Bladder microvascular endothelial cell (primary cell): Measurements from ENCODE around the gene PTGER4. TPM values are rescaled to one million over a fixed set of nuclear protein-coding genes. Genes with fewer than 3 reads are reported as not detected.

Experiments used
- total RNA-seq: library from RNA; depleted of rRNA; stranded (reverse); fragments of >200 nt; gene quantifications from 2 replicates; pipeline ENCODE4 v1.2.3, GENCODE V29; 2014

PTGER4 gene
- total RNA-seq, result 12.5 and 14.9 TPM in 2 replicates

DNA sequence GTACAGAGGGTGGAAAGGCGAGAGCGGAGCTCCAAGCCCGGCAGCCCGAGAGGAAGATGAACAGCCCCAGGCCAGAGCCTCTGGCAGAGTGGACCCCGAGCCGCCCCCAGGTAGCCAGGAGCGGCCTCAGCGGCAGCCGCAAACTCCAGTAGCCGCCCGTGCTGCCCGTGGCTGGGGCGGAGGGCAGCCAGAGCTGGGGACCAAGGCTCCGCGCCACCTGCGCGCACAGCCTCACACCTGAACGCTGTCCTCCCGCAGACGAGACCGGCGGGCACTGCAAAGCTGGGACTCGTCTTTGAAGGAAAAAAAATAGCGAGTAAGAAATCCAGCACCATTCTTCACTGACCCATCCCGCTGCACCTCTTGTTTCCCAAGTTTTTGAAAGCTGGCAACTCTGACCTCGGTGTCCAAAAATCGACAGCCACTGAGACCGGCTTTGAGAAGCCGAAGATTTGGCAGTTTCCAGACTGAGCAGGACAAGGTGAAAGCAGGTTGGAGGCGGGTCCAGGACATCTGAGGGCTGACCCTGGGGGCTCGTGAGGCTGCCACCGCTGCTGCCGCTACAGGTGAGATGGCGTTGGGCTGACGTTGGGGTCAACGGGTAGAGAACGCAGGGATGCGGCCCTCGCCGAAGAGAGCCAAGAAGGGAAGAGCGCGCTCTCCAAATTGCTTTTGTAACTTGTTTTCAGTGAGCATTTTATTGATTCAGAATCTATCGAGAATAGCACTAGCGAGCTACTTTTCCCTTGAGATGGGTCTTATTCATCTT, at the start of gene PTGER4:
Gene PTGER4, plus strand, starts transcription at position 3 of the 769 bp plus-strand sequence. CDS start 1,079 bp downstream, outside the sequence.

Other genes with a start within 250 kb of the PTGER4 start
- 13.8 and 21.1 TPM in 2 replicates for gene TTC33, start 76.0 kb downstream of the PTGER4 start, total RNA-seq
- gene PRKAA1, start 118.5 kb downstream of the PTGER4 start, total RNA-seq, result 129 and 169 TPM in 2 replicates
- gene RPL37, start 155.3 kb downstream of the PTGER4 start, total RNA-seq, result 1,747 and 1,842 TPM in 2 replicates
- gene CARD6, start 161.5 kb downstream of the PTGER4 start, total RNA-seq, result 18.3 and 33.1 TPM in 2 replicates
- under 0.01 and 0.06 TPM in 2 replicates for gene C7, start 229.6 kb downstream of the PTGER4 start, total RNA-seq